AG09319 (cell line): ENCODE data around the gene IQSEC3.
"Not testable (repeated sequence)": the region's sequence is repeated elsewhere in the genome, so short reads cannot be mapped to it uniquely, and the experiment has no call there.

Experiments
- DNase-seq: peaks from one replicate; pipeline ENCODE4 v3.0.0-alpha.2; 2010; ENCODE audit warnings: low read depth; ENCODE audit errors: extremely low read depth
- CTCF ChIP-seq: IDR thresholded peaks from 2 replicates; pipeline ENCODE4 v1.5.1; 2011; ENCODE audit warnings: low read depth, mild to moderate bottlenecking, inconsistent platforms, low read length, moderate library complexity

Gene IQSEC3

GRCh38 chr12:57539-57938 is 9.0 kb upstream of the IQSEC3 start:
- TF ChIP-seq CTCF: no peak
- DNase-seq: no peak

DNA sequence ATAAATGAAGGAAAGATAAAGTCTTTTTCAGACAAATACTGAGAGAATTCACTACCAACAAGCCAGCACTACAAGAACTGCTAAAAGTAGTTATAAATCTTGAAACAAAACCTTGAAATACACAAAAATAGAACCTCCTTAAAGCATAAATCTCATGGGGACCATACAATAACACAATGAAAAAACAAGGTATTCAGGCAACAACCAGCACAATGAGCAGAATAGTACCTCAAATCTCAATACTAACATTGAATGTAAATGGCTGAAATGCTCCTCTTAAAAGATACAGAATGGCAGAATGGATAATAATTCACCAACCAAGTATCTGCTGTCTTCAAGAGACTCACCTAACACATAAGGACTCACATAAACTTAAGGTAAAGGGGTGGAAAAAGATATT is 7.7 kb upstream of the IQSEC3 start:
- DNase-seq: no peak
- TF ChIP-seq CTCF: no peak

- DNase-seq: not testable (repeated sequence)
Observed at GRCh38 chr12:61845-62244, 4.7 kb upstream of the IQSEC3 start.

DNA sequence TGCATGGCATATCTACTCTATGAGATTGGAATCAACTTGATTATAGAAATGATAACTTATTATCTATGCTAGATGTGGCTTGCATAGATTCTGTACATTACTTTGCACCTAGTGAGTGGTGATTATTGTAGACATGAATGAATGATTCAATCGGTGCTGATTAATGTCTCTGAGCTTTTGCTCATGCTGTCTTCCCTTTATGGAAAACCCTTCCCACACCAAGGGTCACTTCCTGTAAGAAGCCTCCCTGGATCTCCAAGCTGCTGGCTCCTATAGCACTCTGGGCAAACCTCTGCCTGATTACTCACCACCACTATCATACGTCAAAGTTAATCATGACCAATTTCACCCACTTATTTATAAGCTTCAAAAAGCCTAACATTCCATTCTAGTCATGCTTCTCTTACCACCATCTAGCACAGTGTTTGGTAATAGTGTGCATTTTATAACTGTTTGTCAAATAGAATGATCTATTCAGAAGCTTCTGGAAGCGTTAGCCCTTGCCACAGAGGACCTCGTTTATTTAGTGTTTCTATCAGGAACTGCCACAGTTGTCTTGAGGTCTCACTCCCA is 990 bp upstream of the IQSEC3 start:
- DNase-seq: not testable (repeated sequence)

GRCh38 chr12:66782-67504 is 376 bp downstream of the IQSEC3 start:
- DNase-seq: not testable (repeated sequence)

- DNase-seq: not testable (repeated sequence)
Observed at GRCh38 chr12:69677-70076, 3.1 kb downstream of the IQSEC3 start.

- DNase-seq: not testable (repeated sequence)
Observed at GRCh38 chr12:70541-70940, 4.0 kb downstream of the IQSEC3 start.

- DNase-seq: not testable (repeated sequence)
Observed at GRCh38 chr12:72018-72417, 5.5 kb downstream of the IQSEC3 start.

GRCh38 chr12:74420-75190 is 8.0 kb downstream of the IQSEC3 start:
- DNase-seq: not testable (repeated sequence)

GRCh38 chr12:75541-75940 is 9.0 kb downstream of the IQSEC3 start:
- DNase-seq: not testable (repeated sequence)

GRCh38 chr12:76102-76501 is 9.5 kb downstream of the IQSEC3 start:
- DNase-seq: not testable (repeated sequence)

DNA sequence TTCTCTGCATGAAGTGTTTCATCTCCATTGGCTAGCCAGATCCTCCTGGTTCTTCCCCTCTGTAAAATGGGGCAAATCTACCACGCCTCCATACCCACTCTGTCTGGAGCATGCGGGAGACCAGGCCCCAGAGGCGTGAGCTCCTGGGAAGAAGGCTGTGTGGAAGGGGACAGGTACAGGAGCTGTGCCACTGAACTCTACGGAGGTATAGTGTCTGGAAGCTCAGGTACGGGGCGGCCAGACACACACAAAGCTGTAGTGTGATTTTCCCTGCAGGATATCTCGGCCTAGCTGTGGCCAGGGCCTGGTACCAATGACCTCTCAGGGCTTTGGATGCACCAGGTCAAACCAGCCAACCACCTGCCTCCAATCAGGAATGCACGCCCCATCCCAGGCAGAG is 10.0 kb downstream of the IQSEC3 start:
- not testable (repeated sequence) for DNase-seq

- DNase-seq: not testable (repeated sequence)
Observed at GRCh38 chr12:77101-77719, 10.6 kb downstream of the IQSEC3 start.

GRCh38 chr12:77769-78383 is 11.3 kb downstream of the IQSEC3 start:
- DNase-seq: not testable (repeated sequence)
